GM12878 (cell line): Measurements from ENCODE around the gene MRPL36. TPM values are rescaled to one million over a fixed set of nuclear protein-coding genes. Genes with fewer than 3 reads are reported as not detected.

Source experiments
- ATAC-seq: fragments of 200-7000 bp; cut with Tn5 transposase; 3 replicates; pipeline ENCODE4 v1.9.1; 2020; ENCODE audit warnings: mild to moderate bottlenecking, moderate library complexity
- BruUV-seq: library from RNA; stranded (reverse); fragments of 400-500 nt; replicated peaks from 2 replicates; lab custom pipeline; 2021; lab: Mats Ljungman, UMichigan
- CTCF ChIA-PET: fragments of 300-600 bp; sonication (Branson Sonifier 250); formaldehyde crosslinking; extraction: SDS; loops from one replicate; lab custom pipeline; 2021; ENCODE audit warnings: inconsistent platforms; lab: Yijun Ruan, JAX
- POLR2A ChIA-PET: fragments of 350-600 bp; formaldehyde crosslinking; extraction: SDS; loops from one replicate; lab custom pipeline; 2021; ENCODE audit warnings: inconsistent platforms; lab: Charles Lee
- RAD21 ChIA-PET: fragments of 300-600 bp; sonication (Branson Sonifier 250); formaldehyde crosslinking; loops from one replicate; lab custom pipeline; 2023; ENCODE audit warnings: antibody characterized with exemption; ENCODE audit not compliant: unreplicated experiment; lab: Charles Lee
- SMC1A ChIA-PET: fragments of 300-600 bp; sonication (Branson Sonifier 250); formaldehyde crosslinking; loops from one replicate; lab custom pipeline; 2023; ENCODE audit not compliant: unreplicated experiment, uncharacterized antibody; lab: Charles Lee
- DNase-seq: peaks from one replicate; pipeline ENCODE4 v3.0.0-alpha.2; 2011; ENCODE audit warnings: low read depth, low spot score
- FAIRE-seq: peaks from 3 replicates; lab custom pipeline; 2011; peaks lifted over from hg19 to GRCh38; lab: Jason Lieb, UNC
- H2AFZ ChIP-seq: 2 replicates; pipeline ENCODE4 v1.6.0; 2011; ENCODE audit warnings: low read depth, low read length, control low read depth; ENCODE audit not compliant: control insufficient read depth
- H3K27ac ChIP-seq: 2 replicates; pipeline ENCODE4 v1.5.1; 2011; ENCODE audit warnings: control low read depth; ENCODE audit not compliant: control insufficient read depth, insufficient read depth
- H3K27me3 ChIP-seq, 2 experiments: replicated peaks in 1 of 2; 2 replicates each; pipeline versions ENCODE4 v1.6.0 to v1.6.1; 2011; ENCODE audit warnings: low read length in 1 of 2; ENCODE audit not compliant: control insufficient read depth in 2 of 2, insufficient read depth in 2 of 2
- H3K36me3 ChIP-seq, 2 experiments: 2 replicates each; pipeline ENCODE4 v1.5.1; 2011; ENCODE audit warnings: low read length in 1 of 2; ENCODE audit not compliant: control insufficient read depth in 2 of 2, insufficient read depth in 2 of 2
- H3K4me1 ChIP-seq: 2 replicates; pipeline ENCODE4 v1.6.1; 2011; ENCODE audit warnings: mild to moderate bottlenecking, low read length, moderate library complexity, mixed read lengths; ENCODE audit not compliant: control insufficient read depth, insufficient read depth
- H3K4me2 ChIP-seq: 2 replicates; pipeline ENCODE4 v1.6.0; 2011; ENCODE audit warnings: control low read depth; ENCODE audit not compliant: control insufficient read depth, insufficient read depth
- H3K4me3 ChIP-seq: fragments of 200-600 bp; sonication (generic); 2 replicates; pipeline ENCODE4 v1.5.1; 2016
- H3K79me2 ChIP-seq: 2 replicates; pipeline ENCODE4 v1.6.0; 2011; ENCODE audit warnings: low read length; ENCODE audit not compliant: control insufficient read depth, insufficient read depth
- H3K9ac ChIP-seq: 2 replicates; pipeline ENCODE4 v1.8.0; 2011; ENCODE audit warnings: low read length, control low read depth, mixed read lengths; ENCODE audit not compliant: control insufficient read depth, insufficient read depth
- H3K9me3 ChIP-seq: replicated peaks from 3 replicates; pipeline ENCODE4 v1.5.1; 2011; ENCODE audit warnings: mild to moderate bottlenecking, low read length; ENCODE audit not compliant: control insufficient read depth, insufficient read depth
- H4K20me1 ChIP-seq: 2 replicates; pipeline ENCODE4 v1.6.0; 2011; ENCODE audit not compliant: control insufficient read depth, insufficient read depth
- ASH2L ChIP-seq: fragments of 300-600, 200-600 bp; sonication (generic); IDR thresholded peaks from 2 replicates; pipeline ENCODE4 v1.6.1; 2017; ENCODE audit warnings: low read depth, mild to moderate bottlenecking, borderline replicate concordance
- BCL3 ChIP-seq: IDR thresholded peaks from 2 replicates; pipeline ENCODE4 v1.6.1; 2011; ENCODE audit warnings: borderline replicate concordance, low read depth, mild to moderate bottlenecking, moderate library complexity, low read length; ENCODE audit not compliant: insufficient read depth, poor library complexity, severe bottlenecking
- CTCF ChIP-seq, 3 experiments: IDR thresholded peaks in 2 of 3; conservative IDR thresholded peaks in 1 of 3; 2 replicates each; pipeline ENCODE4 v1.5.1; 2011; ENCODE audit warnings: low read depth in 3 of 3, low read length in 3 of 3, mild to moderate bottlenecking in 3 of 3, control low read depth in 2 of 3, moderate library complexity in 2 of 3, inconsistent platforms in 1 of 3, mixed read lengths in 1 of 3; ENCODE audit not compliant: control insufficient read depth in 2 of 3, insufficient read depth in 1 of 3; ENCODE audit errors: extremely low read depth in 1 of 3
- EP300 ChIP-seq, 2 experiments: fragments of 150-350 bp in 1 of 2; IDR thresholded peaks; 2 replicates each; pipeline ENCODE4 v1.6.1; 2011 to 2012; ENCODE audit warnings: low read depth in 2 of 2, low read length in 2 of 2, borderline replicate concordance in 1 of 2, improper control_type of control experiment in 1 of 2, inconsistent platforms in 1 of 2; ENCODE audit not compliant: control insufficient read depth in 1 of 2
- GABPA ChIP-seq: IDR thresholded peaks from 2 replicates; pipeline ENCODE4 v1.6.1; 2014; ENCODE audit warnings: antibody characterized with exemption, low read depth, mild to moderate bottlenecking, inconsistent platforms
- JUND ChIP-seq: IDR thresholded peaks from 2 replicates; pipeline ENCODE4 v1.6.1; 2012; ENCODE audit warnings: low read depth, mild to moderate bottlenecking, low read length, improper control_type of control experiment, moderate library complexity
- KAT2A ChIP-seq: conservative IDR thresholded peaks from 2 replicates; pipeline ENCODE4 v1.6.1; 2011; ENCODE audit warnings: low read depth, low read length; ENCODE audit not compliant: control insufficient read depth
- MTA2 ChIP-seq: fragments of 450-650 bp; IDR thresholded peaks from 2 replicates; pipeline ENCODE4 v1.6.1; 2016; ENCODE audit warnings: low read depth, mild to moderate bottlenecking, moderate library complexity
- NFYB ChIP-seq: IDR thresholded peaks from 2 replicates; pipeline ENCODE4 v1.6.1; 2011; ENCODE audit warnings: low read depth, mild to moderate bottlenecking, low read length, improper control_type of control experiment, moderate library complexity; ENCODE audit not compliant: insufficient read depth
- POLR2A ChIP-seq: IDR thresholded peaks from 2 replicates; pipeline ENCODE4 v1.6.1; 2011; ENCODE audit warnings: low read depth, mild to moderate bottlenecking, low read length
- USF2 ChIP-seq: IDR thresholded peaks from 2 replicates; pipeline ENCODE4 v1.6.1; 2011; ENCODE audit warnings: low read depth, low read length, improper control_type of control experiment, borderline replicate concordance
- ZSCAN29 ChIP-seq: fragments of 450-650 bp; IDR thresholded peaks from 2 replicates; pipeline ENCODE4 v1.6.1; 2017; ENCODE audit warnings: mild to moderate bottlenecking, moderate library complexity
- WGBS: methylation state at CpG from one replicate; pipeline ENCODE4 v1.1.6; 2016; ENCODE audit warnings: low lambda C conversion rate; ENCODE audit not compliant: insufficient replicate concordance, insufficient coverage; ENCODE audit errors: missing lambda C conversion rate; 5-methylcytosine and 5-hydroxymethylcytosine counted together
- in situ Hi-C: fragments of 300-500 bp; cut with MboI; formaldehyde crosslinking; loops from 9 replicates; pipeline ENCODE4 v1.14.3; 2018; ENCODE audit warnings: mixed read lengths
- intact Hi-C: fragments of 100-400 bp; cut with micrococcal nuclease; formaldehyde crosslinking; loops from one replicate; pipeline ENCODE4 v1.14.2; 2022; ENCODE audit not compliant: unreplicated experiment
- polyA plus RNA-seq, 11 experiments: library from polyadenylated mRNA; depleted of rRNA in 4 of 11; unstranded in 6 of 11; stranded (reverse) in 5 of 11; fragments of >200 nt; fragmentation: Nextera tagmentation in 4 of 11; fragmentation: Illumina TruSeq in 1 of 11; extraction: Ambion mirVana in 4 of 11; extraction: Trizol in 1 of 11; gene quantifications; 1 replicate in 1 of 11; 2 replicates in 10 of 11; pipeline versions ENCODE4 v1.2.1 to v1.2.3, GENCODE V29; 2011 to 2016; ENCODE audit warnings: inconsistent platforms in 2 of 11, missing spikeins in 2 of 11, low read depth in 1 of 11
- total RNA-seq, 4 experiments: library from RNA; depleted of rRNA in 3 of 4; stranded (reverse); fragments of >200 nt in 3 of 4; fragmentation: Illumina TruSeq in 1 of 4; extraction: Trizol in 1 of 4; gene quantifications; 2 replicates each; pipeline versions ENCODE4 v1.2.1 to v1.2.3, GENCODE V29; 2013 to 2021
- TF ChIP-seq, protein P1 (sequence below): fragments of 150-350 bp; IDR thresholded peaks from 2 replicates; pipeline ENCODE4 v1.6.1; 2014; ENCODE audit warnings: mild to moderate bottlenecking, low read depth, low read length
- TF ChIP-seq, protein P2 (sequence below): fragments of 450-650 bp; formaldehyde crosslinking; IDR thresholded peaks from 2 replicates; pipeline ENCODE4 v1.4.0; 2020; ENCODE audit warnings: mild to moderate bottlenecking, moderate library complexity

Gene MRPL36
- total and polyA plus RNA-seq, 10 of the 15 experiments (the other 5 are each of a cell fraction or from before 2014, with no cell fraction given): 89.2 to 559 (median 152) TPM

GRCh38 chr5:1748845-1749244 lies 50.8 kb downstream of the MRPL36 start:
- 34% methylated on average over 19 of the region's 19 CpGs for WGBS
- in situ Hi-C loops (no loop called here), intact Hi-C loops (no loop called here)
- Histone ChIP-seq H3K4me1 (no peaks in the 10 kb centered on the region), H3K27ac (no peak overlapping the region), H2AFZ (no peak overlapping the region), H3K9me3 (no peaks in the 10 kb centered on the region), H4K20me1 (no peaks in the 10 kb centered on the region), H3K9ac (no peak overlapping the region), H3K79me2 (no peaks in the 10 kb centered on the region), H3K36me3 (no peaks in the 10 kb centered on the region), H3K27me3 (no peaks in the 10 kb centered on the region; a peak in 2 of 4 replicates), H3K4me2 (no peak overlapping the region), H3K4me3 (no peak overlapping the region)
- ChIA-PET SMC1A (no interaction called here), POLR2A (no interaction called here), CTCF (no interaction called here), RAD21 (no interaction called here)
- FAIRE-seq: no peak
- no TSS peak for BruUV-seq
- no peak for DNase-seq
- ATAC-seq: no peak
- no peak for TF ChIP-seq GABPA
- TF ChIP-seq, protein P1, sequence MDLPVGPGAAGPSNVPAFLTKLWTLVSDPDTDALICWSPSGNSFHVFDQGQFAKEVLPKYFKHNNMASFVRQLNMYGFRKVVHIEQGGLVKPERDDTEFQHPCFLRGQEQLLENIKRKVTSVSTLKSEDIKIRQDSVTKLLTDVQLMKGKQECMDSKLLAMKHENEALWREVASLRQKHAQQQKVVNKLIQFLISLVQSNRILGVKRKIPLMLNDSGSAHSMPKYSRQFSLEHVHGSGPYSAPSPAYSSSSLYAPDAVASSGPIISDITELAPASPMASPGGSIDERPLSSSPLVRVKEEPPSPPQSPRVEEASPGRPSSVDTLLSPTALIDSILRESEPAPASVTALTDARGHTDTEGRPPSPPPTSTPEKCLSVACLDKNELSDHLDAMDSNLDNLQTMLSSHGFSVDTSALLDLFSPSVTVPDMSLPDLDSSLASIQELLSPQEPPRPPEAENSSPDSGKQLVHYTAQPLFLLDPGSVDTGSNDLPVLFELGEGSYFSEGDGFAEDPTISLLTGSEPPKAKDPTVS: no peak
- TF ChIP-seq ASH2L: no peak
- no peak for TF ChIP-seq MTA2
- no peak for TF ChIP-seq JUND
- no peak for TF ChIP-seq USF2
- no peak for TF ChIP-seq BCL3
- no peak for TF ChIP-seq NFYB
- TF ChIP-seq, protein P2, sequence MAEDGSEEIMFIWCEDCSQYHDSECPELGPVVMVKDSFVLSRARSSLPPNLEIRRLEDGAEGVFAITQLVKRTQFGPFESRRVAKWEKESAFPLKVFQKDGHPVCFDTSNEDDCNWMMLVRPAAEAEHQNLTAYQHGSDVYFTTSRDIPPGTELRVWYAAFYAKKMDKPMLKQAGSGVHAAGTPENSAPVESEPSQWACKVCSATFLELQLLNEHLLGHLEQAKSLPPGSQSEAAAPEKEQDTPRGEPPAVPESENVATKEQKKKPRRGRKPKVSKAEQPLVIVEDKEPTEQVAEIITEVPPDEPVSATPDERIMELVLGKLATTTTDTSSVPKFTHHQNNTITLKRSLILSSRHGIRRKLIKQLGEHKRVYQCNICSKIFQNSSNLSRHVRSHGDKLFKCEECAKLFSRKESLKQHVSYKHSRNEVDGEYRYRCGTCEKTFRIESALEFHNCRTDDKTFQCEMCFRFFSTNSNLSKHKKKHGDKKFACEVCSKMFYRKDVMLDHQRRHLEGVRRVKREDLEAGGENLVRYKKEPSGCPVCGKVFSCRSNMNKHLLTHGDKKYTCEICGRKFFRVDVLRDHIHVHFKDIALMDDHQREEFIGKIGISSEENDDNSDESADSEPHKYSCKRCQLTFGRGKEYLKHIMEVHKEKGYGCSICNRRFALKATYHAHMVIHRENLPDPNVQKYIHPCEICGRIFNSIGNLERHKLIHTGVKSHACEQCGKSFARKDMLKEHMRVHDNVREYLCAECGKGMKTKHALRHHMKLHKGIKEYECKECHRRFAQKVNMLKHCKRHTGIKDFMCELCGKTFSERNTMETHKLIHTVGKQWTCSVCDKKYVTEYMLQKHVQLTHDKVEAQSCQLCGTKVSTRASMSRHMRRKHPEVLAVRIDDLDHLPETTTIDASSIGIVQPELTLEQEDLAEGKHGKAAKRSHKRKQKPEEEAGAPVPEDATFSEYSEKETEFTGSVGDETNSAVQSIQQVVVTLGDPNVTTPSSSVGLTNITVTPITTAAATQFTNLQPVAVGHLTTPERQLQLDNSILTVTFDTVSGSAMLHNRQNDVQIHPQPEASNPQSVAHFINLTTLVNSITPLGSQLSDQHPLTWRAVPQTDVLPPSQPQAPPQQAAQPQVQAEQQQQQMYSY (CRISPR knock-in tag): no peak
- no peak for TF ChIP-seq CTCF (IDR thresholded peaks at IDR 0.05 in 2 of 3, conservative IDR thresholded peaks at IDR 0.05 in 1 of 3; ENCODE audit: control insufficient read depth in 2 of 3, extremely low read depth in 1 of 3, insufficient read depth in 1 of 3, low read depth in 3 of 3, low read length in 3 of 3)
- TF ChIP-seq POLR2A: no peak
- TF ChIP-seq KAT2A: no peak
- TF ChIP-seq ZSCAN29: no peak
- TF ChIP-seq EP300 (IDR thresholded peaks at IDR 0.05; ENCODE audit: borderline replicate concordance in 1 of 2, control insufficient read depth in 1 of 2, low read depth in 2 of 2, low read length in 2 of 2): no peak
